GDM1 (cell line): Measurements from ENCODE around the gene EPHA3.

Experiments
- DNase-seq: peaks from one replicate; lab custom pipeline; 2025; lab: John Stamatoyannopoulos, UW

Gene EPHA3

DNA sequence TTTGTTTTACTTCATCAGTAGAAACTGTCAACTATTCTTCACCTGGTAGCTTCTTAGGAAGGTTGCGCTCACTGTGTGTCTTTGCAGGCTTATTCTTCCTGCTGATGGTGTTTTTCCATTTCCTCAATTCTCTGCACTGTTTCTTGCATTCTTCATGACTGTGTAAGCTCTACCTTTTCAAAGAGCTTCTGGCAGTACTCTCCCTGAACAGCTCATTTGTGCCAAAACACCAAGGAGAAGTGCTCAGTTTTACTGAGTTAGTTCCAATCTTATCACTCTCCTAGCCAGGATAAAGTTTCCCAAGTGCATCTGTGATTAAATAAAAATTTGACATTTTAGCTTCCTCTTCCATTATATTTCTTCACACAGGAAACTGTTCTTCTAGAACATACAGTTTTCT lies 339.8 kb downstream of the EPHA3 start:
- DNase-seq, result no peak

DNA sequence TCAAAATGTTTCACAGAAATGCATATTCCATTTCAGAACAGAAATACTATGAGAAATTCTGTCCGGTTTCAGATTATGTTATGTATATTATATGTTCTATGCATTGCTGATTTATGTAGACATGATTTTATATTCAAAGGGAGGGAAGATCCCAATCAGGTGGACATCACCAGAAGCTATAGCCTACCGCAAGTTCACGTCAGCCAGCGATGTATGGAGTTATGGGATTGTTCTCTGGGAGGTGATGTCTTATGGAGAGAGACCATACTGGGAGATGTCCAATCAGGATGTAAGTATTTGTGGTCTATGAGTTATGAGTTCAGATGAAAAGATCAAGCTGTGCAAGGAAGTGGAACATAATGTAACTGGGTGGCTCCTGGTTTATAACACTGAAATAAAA lies 341.7 kb downstream of the EPHA3 start:
- no peak for DNase-seq

DNA sequence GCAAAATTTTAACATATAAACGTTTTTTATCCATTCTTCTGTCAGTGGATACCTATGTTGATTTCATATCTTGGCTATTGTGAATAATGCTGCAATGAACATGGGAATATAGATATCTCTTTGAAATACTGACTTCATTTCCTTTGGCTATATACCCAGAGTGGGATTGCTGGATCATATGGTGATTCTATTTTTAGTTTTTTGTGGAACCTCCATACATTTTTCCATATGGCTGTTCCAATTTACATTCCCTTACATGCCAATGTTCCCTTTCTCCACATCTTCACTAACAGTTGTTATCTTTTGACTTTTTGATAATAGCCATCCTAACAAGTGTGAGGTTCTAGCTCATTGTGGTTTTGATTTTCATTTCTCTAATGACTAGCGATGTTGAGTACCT lies 344.6 kb downstream of the EPHA3 start:
- DNase-seq, result no peak

GRCh38 chr3:89455240-89455639 lies 347.8 kb downstream of the EPHA3 start:
- no peak for DNase-seq

GRCh38 chr3:89467898-89468363 lies 360.5 kb downstream of the EPHA3 start:
- DNase-seq, result no peak

DNA sequence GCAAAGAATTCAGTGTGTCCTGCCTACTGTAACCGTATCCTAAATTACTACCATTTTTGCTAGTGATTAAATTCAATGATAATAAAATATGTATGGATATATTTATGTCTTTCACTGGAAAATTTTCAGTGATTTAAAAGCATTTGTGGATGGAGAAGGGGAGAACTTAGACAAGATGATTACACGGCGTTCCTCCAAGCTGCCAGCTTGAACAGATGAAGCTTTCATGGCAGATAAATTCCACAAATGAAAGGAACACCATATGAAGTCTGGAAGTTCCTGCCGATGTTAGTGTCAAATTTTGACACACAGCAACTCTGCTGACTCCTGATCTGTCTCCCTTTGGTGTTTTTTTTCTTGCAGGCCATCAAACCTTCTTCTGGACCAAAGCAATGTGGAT lies 364.7 kb downstream of the EPHA3 start:
- no peak for DNase-seq

DNA sequence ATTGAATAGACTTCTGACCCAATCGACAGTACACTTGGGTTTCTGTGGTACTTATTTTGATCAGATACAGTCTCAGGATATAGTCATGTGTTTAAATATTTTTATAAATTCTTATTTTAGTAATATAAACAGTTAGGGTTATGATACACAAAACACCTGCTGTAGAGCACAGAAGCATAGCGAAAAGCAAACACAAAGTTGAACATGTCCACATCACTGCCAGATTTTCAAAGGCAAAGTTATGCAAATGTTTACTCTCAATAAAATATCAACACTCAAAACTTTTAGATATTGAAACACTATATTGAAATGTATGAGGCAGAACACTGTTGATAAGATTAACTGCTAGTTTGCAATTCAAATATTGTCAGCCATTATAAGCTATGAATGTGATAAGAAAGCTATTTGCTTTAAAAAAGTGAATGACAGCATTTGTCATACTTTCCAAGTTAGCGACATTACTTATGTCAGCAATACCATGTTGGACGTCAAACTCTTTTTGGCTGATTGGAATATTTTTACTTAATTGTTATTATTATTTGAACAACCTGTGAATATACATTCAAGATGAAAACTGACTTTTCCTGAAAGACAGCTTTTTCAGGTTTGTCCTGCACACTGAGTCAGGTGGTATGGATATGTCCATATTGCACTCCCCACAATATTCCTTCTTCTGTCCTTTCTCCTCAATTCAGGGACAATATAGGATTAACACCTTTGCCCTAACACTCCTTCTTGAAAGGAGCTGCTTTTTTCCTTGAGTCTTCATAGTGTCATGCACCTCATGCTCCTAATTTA lies 367.1 kb downstream of the EPHA3 start:
- DNase-seq, result no peak

DNA sequence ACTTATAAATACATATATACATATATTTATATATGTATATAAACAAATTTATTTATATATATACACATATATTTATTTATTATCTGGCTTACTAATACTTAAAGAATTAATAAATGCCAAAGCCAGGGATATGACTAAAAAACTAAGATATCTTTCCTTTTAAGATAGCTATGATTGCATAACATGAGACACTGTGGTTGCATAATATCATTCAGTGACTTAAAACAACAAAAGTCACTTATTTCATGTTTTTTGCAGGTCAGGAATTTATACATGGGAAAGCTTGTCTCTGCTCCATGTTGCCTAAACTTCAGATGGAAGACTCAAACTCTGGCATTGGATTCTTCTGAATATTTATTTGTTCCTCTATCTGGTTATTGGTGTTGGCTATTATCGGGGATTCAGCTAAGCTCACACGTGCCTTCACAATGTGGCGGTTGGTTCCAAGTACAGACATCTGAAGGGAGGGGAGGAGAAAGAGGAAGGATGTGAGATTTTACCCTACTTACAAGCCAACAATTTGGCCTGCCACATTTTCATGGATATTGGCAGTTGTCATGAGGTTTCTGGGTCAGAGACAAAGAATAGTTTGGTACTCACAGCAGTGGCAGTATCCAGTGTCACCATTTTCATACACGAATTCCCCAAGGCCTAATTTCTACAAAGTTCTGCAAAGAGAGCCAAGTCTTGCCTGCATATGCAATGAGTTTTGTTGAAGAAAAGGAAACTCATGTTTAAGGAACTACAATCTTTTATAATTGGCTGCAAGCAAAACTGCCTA lies 381.6 kb downstream of the EPHA3 start:
- no peak for DNase-seq

DNA sequence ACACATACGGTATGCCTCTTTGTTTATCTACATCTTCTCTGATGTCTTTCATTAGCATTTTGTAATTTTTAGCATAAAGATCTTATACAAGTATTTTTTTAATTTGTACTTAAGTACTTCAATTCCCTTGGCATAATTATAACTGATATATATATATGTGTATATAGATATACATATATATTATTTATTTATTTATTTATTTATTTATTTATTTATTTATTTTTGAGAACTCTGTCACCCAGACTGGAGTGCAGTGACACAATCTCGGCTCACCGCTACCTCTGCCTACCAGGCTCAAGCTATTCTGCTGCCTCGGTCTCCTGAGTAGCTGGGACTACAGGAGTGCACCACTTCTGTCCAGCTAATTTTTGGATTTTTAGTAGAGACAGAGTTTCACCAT lies 382.7 kb downstream of the EPHA3 start:
- no peak for DNase-seq

DNA sequence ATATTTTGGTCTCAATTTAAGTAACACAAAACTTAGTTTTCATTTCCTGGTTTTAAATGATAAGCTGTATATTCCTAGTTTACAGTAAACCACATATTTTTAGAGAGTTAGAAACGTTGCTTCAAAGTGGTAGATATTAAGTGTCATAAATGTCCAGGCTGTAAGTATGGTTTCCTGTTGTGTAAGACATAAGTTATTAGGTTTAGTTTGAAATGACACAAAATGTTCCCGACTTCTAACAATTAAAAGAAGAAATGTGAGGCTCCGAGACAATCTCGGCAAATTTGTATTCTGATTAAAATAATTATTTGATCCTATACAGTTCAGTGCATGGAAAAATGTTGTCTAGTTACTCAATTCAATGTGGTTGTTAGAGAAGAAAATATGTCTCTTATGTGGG lies 387.3 kb downstream of the EPHA3 start:
- DNase-seq, result no peak

DNA sequence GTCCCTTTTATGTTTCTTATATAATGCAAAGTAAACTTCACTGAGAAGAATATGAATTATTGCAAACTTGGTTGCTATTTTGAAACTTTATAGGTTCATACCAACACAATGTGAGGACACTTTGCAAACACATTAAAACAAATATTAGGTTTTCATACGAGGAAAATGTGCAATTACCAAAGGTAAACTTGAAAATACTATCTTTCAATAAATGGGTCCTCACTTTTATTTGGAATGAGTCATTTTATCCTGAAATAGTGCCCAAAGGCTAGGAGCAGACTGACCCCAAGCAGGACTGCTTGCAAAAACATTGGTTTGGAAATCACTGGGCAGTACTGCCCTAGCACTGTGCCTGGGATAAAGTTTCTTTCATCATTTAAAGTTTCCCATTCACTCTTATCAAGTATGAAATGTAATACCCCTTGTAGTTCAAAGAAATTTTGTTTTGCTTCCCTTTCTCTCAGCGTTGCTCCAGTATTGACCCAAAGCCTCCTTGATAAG lies 396.5 kb downstream of the EPHA3 start:
- DNase-seq, result no peak

GRCh38 chr3:89504432-89504831 lies 397.0 kb downstream of the EPHA3 start:
- DNase-seq, result no peak

DNA sequence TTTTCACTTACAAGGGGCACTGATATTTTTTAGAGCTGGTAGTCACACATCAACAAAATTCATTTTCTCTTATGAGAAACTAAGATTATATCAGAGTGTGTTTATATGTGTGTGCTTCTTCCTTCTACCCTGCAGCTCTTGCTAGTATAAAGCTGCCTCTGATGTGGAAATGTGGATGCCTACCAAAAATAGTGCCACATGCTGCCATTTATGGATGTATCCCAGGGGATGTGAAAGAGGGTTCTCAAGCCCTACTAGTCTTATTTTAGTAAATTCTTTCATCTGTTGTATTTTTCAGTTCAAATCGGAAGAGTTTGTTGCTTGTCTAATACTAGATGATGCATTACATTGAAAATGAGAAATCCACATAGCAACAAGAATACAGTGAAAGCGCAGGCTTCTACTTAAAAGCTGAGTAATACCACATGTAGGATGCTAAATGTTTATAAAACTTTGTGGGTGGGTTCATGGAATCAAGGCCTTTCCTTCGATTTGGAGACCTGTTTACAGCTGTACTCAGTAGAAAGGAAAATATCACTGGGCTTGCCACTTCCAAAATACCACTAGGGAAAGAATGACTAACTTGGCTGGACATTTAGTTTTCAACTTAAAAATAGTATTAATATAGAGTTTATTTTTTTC lies 399.2 kb downstream of the EPHA3 start:
- DNase-seq, result no peak

DNA sequence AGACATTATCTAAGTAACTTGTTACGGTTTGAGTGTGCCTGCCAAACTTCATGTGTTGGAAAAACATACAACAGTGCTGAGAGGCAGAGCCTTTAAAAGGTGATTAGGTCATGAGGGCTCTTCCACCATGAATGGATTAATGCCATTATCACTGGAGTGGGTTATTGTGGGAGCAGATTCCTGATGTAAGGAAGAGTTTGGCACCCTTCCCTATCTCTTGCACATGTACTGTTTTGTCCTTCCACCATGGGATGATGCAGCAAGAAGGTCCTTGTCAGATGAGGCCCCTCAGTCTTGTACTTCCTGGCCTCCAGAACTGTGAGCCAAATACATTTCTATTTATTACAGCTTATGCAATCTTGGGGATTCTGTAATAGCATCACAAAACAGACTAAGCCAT lies 413.9 kb downstream of the EPHA3 start:
- no peak for DNase-seq

DNA sequence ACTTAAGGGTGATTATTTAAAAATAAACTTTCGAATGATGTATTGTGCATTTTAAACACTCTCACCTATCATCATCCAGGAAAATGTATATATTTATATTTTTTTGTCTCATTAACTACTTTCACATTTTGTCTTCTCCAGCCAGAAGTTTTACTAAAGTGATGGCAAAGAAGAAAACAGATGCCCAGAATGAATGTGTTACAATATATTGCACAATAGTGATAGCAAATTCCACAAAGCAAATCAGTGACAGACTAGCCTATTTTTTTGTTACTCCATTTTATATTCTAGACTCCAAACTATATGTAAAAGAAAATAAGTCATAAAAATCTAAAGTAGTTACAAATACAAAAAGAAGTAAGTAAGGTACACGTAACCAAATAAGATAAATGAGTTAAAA lies 414.7 kb downstream of the EPHA3 start:
- no peak for DNase-seq

DNA sequence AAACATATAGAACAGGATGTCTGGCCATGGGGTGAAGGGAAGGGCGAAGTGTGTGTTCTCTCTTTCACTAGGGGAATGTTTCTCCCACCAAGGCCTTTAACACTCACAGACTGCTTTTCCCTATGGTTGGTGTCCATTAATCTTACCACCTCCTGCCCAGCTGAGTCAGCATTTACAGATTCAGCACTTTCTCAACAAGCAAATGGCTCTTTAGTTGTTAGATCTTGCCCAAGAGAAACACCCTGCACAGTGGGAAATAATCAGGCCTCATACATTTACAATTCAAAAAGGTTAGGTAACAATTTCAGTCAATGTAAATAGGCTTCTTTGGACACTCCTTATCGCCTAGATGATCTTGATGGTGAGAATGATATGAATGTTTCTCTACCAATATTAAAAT lies 418.2 kb downstream of the EPHA3 start:
- no peak for DNase-seq

DNA sequence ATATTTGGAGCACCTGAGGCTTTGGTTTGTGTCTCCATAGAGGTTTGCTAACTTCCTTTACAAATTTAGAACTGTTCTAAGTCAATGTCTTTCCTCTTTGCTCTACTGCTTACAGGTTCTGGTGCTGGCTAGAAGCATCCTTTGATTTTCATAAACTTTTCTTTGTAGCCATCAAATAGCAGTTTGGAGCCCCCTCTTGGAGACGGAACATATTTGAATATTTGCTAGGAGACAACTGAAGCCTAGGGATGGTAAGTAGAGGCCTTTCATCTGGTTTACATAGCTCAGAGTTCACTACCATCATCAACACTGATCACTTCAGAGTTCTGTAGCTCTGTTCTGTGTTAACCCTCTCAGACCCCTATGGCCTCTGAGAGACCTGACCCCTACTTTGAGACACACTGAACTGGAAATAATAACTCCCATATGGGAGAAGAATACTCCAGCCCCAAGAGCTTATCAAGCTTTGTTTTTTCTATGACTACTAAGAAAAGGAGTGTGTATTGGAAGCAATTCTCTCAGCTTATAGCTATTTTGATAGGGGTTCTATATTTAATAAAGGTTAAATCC lies 420.4 kb downstream of the EPHA3 start:
- DNase-seq, result no peak
